ENCODE results near the gene DUS4L.

- TF ChIP-seq POLR2AphosphoS5 (IDR thresholded peaks at IDR 0.05) = no peak
- TF ChIP-seq, protein P1, sequence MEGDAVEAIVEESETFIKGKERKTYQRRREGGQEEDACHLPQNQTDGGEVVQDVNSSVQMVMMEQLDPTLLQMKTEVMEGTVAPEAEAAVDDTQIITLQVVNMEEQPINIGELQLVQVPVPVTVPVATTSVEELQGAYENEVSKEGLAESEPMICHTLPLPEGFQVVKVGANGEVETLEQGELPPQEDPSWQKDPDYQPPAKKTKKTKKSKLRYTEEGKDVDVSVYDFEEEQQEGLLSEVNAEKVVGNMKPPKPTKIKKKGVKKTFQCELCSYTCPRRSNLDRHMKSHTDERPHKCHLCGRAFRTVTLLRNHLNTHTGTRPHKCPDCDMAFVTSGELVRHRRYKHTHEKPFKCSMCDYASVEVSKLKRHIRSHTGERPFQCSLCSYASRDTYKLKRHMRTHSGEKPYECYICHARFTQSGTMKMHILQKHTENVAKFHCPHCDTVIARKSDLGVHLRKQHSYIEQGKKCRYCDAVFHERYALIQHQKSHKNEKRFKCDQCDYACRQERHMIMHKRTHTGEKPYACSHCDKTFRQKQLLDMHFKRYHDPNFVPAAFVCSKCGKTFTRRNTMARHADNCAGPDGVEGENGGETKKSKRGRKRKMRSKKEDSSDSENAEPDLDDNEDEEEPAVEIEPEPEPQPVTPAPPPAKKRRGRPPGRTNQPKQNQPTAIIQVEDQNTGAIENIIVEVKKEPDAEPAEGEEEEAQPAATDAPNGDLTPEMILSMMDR (IDR thresholded peaks at IDR 0.05) = no peak
Observed at GRCh38 chr7:107581387-107582013, 17.7 kb downstream of the DUS4L start.
